GM20000 (cell line): Measurements from ENCODE around the gene NPHS2.

ENCODE experiments used
- DNase-seq: peaks from one replicate; pipeline ENCODE4 v3.0.0; 2012; ENCODE audit warnings: low spot score
- CTCF ChIP-seq: IDR thresholded peaks from 2 replicates; pipeline ENCODE4 v1.5.1; 2012; ENCODE audit warnings: mild to moderate bottlenecking, control low read depth; ENCODE audit errors: extremely low read depth, missing control alignments

Gene NPHS2

DNA sequence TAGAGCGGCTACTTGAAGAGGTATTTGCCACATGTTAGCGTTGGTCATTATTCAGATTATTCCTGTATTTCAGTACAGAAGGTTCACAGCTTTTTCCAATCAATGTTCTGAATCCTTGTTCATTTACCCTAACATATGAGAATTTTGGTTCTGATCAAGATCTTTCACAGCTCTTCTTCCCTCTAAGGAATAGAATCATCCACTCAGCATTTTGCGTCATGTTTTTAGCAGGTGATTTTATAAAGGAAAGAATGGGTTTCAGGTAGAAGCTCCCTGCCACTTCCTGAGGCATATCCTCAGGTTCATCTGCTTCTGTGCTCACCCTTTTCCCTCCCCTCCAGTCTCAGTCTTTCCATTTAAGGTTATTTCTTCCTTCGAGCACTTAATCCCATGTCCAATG, 66.4 kb downstream of the NPHS2 start:
- TF ChIP-seq CTCF: no peak

DNA sequence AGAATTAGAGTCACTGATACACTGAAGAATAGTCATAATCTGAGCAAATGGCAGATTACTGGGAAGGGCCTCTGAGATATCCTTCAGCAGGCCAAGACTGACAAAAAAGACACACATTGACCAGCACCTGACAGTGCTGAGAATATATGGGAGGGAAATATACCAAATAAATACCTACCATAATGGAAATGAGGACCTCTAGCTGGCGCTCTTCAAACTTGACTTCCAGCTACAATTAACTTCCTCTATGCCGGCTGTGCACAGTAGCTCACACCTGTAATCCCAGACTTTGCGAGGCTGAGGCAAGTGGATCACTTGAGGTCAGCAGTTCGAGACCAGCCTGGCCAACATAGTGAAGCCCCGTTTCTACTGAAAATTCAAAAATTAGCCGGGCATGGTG, 69.5 kb downstream of the NPHS2 start:
- DNase-seq: no peak
- no peak for TF ChIP-seq CTCF

More for the DNA sequence above, 66.4 kb downstream of the NPHS2 start:
- no peak for DNase-seq
